HCEC 1CT (cell line): ENCODE data around the gene CHAC1.

Experiments used
- DNase-seq: peaks from one replicate; pipeline ENCODE4 v3.0.0-alpha.2; 2017

The CHAC1 gene

GRCh38 chr15:40952901-40953712 is at the start of gene CHAC1:
Gene CHAC1, plus strand, starts transcription at chr15:40953471. Its CDS starts 113 bp downstream, at chr15:40953584.
- DNase-seq, result peak; percentile 87

- DNase-seq, result no peak
Observed at GRCh38 chr15:40904552-40905201, 48.6 kb upstream of the CHAC1 start.

DNA sequence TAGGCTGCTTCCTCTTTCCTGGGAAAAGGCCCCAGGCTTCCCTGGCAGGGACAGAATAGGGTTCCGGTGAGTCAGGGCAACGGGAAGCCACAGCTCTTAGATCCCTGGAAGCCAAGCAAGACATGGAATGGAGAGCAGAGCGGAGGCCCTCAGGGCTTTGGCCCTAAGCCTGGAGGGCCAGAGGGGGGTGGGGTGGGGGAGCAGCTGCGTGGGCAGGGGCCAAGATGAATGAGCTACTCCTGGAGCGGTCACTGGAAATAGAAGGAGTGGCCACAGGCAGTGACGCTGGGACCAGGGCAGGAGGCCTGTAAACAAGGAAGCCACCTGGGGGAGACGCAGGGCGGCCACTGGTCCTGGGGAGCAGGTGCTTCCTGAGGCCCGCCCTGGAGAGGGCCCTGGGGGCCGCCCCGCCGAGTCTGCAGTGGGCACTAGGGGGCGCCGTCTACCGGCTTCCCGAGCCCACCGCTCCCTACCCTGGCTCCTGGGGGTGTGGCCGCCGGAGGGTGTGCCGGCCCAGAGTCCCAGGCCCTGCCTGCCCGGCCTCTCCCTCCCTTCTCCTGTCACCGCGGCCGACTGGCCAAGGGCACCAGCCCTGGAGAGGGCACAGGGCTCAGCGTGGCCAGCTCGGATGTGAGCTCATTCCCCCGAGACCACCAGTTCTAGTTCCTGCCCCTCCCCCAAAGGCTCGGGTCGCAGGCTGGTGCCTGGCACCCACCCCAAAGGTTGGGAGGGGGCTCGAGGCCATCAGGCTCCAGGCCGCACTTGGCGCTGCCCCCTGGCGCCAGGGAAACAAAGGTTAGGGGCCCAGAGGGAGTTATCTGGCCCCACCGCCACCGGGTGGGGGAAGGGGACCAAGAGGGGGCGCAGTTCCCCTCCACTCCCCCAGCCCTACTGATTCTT is 46.9 kb upstream of the CHAC1 start:
- peak; percentile 96 for DNase-seq

- no peak for DNase-seq
Observed at GRCh38 chr15:40906991-40907802, 46.1 kb upstream of the CHAC1 start.

- DNase-seq, result no peak
Observed at GRCh38 chr15:40908095-40908494, 45.2 kb upstream of the CHAC1 start.

- no peak for DNase-seq
Observed at GRCh38 chr15:40909662-40910630, 43.3 kb upstream of the CHAC1 start.

- DNase-seq, result no peak
Observed at GRCh38 chr15:40911141-40911540, 42.1 kb upstream of the CHAC1 start.

GRCh38 chr15:40911693-40912092 is 41.6 kb upstream of the CHAC1 start:
- no peak for DNase-seq

GRCh38 chr15:40912478-40912877 is 40.8 kb upstream of the CHAC1 start:
- DNase-seq, result no peak

DNA sequence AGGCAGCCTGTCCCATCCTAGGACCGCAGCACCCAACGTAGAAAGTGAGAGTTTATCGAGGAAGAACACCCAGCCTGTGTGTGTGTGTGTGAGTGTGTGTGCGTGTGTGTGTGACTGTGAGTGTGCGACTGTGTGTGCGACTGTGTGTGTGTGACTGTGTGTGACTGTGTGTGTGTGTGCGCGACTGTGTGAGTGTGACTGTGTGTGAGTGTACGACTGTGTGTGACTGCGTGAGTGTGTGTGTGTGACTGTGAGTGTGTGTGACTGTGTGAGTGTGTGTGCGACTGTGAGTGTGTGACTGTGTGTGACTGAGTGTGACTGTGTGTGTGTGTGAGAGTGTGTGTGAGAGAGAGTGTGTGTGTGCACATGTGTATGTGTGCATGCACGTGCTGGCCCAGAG is 39.3 kb upstream of the CHAC1 start:
- no peak for DNase-seq

DNA sequence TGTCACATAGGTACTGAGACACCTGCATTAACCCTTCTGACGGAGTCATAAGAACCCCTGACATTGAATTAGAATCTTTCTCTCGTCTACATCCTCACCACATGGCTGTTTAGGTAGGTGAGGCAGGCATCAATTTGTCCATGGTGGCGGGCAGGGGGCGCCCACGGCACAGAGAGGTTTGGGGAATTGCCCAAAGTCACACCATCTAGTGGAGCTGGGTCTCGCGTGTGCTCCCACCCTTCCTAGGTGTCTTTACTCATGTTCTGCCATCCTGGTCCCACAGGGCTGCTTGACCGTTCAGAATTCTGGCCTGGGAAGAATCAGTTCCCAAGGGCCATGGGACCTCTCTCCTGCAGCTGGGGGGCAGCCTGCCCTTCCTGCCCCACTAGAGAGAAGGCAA is 38.8 kb upstream of the CHAC1 start:
- DNase-seq, result no peak

GRCh38 chr15:40915116-40915661 is 38.1 kb upstream of the CHAC1 start:
- DNase-seq, result no peak

- DNase-seq, result no peak
Observed at GRCh38 chr15:40915679-40916078, 37.6 kb upstream of the CHAC1 start.

DNA sequence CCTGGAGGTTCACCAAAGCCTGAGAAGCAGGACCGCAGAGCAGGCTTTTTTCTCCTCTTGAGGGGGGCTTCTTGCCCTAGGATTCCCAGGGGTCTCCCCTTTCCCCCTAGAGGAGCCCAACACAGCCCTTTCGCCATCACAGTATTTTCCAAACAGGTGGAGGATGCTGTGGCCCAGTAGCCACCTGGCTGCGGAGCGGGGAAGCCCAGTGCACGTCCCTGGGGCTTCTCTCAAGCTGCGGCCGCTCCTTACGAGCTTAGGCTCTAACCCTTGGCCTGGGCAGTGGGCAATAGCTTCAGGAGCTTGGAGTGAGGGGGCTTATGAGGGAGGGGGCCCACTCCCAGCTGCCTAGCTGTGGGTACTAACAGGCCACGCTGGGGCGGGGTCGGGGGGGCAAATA is 35.7 kb upstream of the CHAC1 start:
- no peak for DNase-seq

GRCh38 chr15:40918146-40918798 is 35.0 kb upstream of the CHAC1 start:
- DNase-seq, result no peak

DNA sequence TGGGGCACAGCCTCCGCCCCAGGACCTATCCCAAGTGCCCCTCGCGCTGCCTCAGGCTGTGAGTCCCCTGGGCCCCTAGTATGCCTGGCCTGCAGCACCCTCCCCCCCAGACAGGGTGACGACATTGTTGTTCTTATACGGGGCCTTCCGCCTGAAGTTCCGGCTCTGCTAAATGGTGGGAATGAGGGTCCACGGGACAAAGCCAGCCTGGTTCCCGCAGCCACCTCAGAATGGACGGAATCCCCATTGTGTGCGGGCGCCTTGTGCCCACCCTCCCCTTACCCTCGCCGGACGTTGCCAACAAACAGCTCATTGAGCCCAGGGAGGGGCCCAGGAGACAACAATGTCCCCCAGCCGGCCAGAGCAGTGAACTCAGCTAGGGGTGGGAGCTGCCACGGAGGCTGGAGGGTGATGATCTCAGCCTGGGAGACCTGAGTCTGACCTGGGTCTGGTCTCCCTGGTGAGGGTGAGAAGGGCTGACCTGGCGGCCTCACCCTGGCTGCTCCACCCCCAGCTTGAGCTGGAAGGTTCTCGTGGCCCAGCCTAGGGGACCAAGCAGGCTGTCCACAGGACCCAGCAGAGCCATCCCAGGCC is 34.4 kb upstream of the CHAC1 start:
- DNase-seq, result no peak

- DNase-seq, result no peak
Observed at GRCh38 chr15:40921949-40922607, 31.2 kb upstream of the CHAC1 start.

GRCh38 chr15:40922608-40923005 is 30.7 kb upstream of the CHAC1 start:
- DNase-seq, result no peak

GRCh38 chr15:40923551-40923950 is 29.7 kb upstream of the CHAC1 start:
- DNase-seq, result no peak

DNA sequence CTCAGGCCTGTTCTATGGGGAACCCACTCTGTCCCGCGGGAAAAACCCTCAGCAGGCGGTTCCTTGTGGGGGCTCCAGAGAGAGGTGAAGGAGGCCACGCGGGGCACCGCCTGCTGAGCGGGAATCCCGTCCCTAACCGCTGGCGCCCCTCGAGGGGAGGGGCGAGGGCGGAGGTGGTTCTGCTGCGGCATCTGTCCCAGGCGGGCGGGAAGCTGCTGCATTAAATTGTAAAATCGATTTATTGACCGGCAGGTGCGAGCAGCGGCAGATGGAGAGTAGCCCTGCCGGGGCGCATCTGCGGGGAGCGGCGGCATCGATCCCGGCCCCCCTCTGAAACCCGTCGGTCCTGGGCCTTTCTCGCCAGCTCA is 27.8 kb upstream of the CHAC1 start:
- no peak for DNase-seq
